Activated CD8-positive, alpha-beta T cell treated with anti-CD3 and anti-CD28 coated beads for 36 hours (primary cell): ENCODE results near the gene PNISR. TPM values are rescaled to one million over a fixed set of nuclear protein-coding genes. Genes with fewer than 3 reads are reported as not detected.

Experiments used
- ATAC-seq: fragments of 200-7000 bp; cut with Tn5 transposase; one replicate; pipeline ENCODE4 v1.10.0; 2021; ENCODE audit warnings: mild to moderate bottlenecking, moderate library complexity
- CTCF ChIA-PET: fragments of 350-600 bp; sonication (Branson Sonifier 250); formaldehyde crosslinking; loops from one replicate; lab custom pipeline; 2021; ENCODE audit warnings: antibody characterized with exemption; lab: Charles Lee
- POLR2A ChIA-PET: fragments of 350-600 bp; sonication (Branson Sonifier 250); formaldehyde crosslinking; loops from one replicate; lab custom pipeline; 2021; ENCODE audit warnings: antibody characterized with exemption; lab: Charles Lee
- DNase-seq: peaks from one replicate; pipeline ENCODE4 v3.0.0-alpha.2; 2020
- H3K27ac Mint-ChIP-seq: one replicate; pipeline ENCODE4 v1.8.0; 2021; ENCODE audit warnings: mild to moderate bottlenecking, mixed read lengths
- H3K27me3 Mint-ChIP-seq: one replicate; pipeline ENCODE4 v1.8.0; 2021; ENCODE audit warnings: mixed read lengths
- H3K36me3 Mint-ChIP-seq: one replicate; pipeline ENCODE4 v1.8.0; 2021; ENCODE audit warnings: low read depth, mixed read lengths
- H3K4me1 Mint-ChIP-seq: one replicate; pipeline ENCODE4 v1.8.0; 2021; ENCODE audit warnings: low read depth, mixed read lengths
- H3K4me3 Mint-ChIP-seq: one replicate; pipeline ENCODE4 v1.8.0; 2021; ENCODE audit warnings: mild to moderate bottlenecking, moderate library complexity, mixed read lengths
- H3K9me3 Mint-ChIP-seq: one replicate; pipeline ENCODE4 v1.8.0; 2021; ENCODE audit warnings: mixed read lengths
- intact Hi-C: fragments of 100-400 bp; cut with micrococcal nuclease; formaldehyde crosslinking; loops from one replicate; pipeline ENCODE4 v1.10.0; 2022
- total RNA-seq, 2 experiments: library from RNA; stranded (reverse); gene quantifications; one replicate each; pipeline ENCODE4 v1.2.3, GENCODE V29; 2021
- TF ChIP-seq, protein P1 (sequence below): fragments of 200-600 bp; IDR thresholded peaks from one replicate; pipeline ENCODE4 v1.8.0; 2022; ENCODE audit warnings: antibody characterized with exemption, mild to moderate bottlenecking

The PNISR gene
- total RNA-seq, 2 experiments from 2014 or later = 121 to 126 TPM

DNA sequence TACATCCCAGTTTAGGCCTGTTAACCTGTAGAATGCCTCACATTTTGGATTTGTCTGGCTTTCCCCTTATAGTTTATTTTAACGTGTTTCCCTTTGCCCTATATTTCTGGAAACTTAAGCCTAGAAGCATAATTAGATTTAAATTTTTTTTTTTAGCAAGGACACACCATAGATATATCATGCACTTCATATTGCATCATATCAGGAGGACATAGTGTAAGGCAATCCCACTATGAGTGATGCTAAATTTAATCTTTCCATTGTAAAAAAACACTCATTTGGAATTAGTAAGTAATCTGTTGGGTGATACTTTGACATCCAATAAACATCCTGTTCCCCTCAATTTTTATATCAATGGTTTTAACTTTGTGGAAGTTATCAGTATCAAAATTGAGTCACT lies 65.3 kb downstream of the PNISR start:
- Mint-ChIP-seq H3K27ac (no peak overlapping the region), H3K27me3 (peaks cover 28% of the 10 kb centered on the region), H3K36me3 (no peaks in the 10 kb centered on the region), H3K4me3 (no peak overlapping the region), H3K4me1 (peaks cover 7% of the 10 kb centered on the region), H3K9me3 (no peaks in the 10 kb centered on the region)
- intact Hi-C loops = no loop called here
- ChIA-PET CTCF (no interaction called here), POLR2A (interaction anchor here (0.7 kb wide), 1 partner anchor 1366 kb away, joined by 3 read pairs; no protein-coding TSS in a partner anchor)
- ATAC-seq (no peak), DNase-seq (no peak)
- TF ChIP-seq, protein P1, sequence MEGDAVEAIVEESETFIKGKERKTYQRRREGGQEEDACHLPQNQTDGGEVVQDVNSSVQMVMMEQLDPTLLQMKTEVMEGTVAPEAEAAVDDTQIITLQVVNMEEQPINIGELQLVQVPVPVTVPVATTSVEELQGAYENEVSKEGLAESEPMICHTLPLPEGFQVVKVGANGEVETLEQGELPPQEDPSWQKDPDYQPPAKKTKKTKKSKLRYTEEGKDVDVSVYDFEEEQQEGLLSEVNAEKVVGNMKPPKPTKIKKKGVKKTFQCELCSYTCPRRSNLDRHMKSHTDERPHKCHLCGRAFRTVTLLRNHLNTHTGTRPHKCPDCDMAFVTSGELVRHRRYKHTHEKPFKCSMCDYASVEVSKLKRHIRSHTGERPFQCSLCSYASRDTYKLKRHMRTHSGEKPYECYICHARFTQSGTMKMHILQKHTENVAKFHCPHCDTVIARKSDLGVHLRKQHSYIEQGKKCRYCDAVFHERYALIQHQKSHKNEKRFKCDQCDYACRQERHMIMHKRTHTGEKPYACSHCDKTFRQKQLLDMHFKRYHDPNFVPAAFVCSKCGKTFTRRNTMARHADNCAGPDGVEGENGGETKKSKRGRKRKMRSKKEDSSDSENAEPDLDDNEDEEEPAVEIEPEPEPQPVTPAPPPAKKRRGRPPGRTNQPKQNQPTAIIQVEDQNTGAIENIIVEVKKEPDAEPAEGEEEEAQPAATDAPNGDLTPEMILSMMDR = no peak

DNA sequence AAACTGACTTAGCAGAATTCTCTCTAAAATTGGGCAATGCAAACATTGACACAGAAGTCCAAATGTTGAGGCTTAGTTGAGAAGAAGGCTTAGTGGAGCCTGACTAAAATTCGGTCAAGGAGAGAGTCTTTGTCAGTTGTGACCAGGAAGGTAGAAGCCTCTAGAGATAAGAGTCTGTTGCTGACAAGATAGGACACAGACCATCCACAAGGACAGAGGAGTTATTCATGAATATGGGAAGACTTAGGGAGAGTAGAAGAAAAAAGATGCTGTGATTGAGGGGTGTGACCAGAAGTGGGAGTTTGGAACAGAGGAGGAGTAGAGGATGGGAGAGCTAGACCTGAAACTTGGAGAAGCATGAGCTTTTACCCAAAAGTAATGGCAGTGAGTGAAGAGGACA lies 68.5 kb downstream of the PNISR start:
- POLR2A ChIA-PET = no interaction called here
- no peak overlapping the region for H3K27ac Mint-ChIP-seq
- ATAC-seq (no peak), DNase-seq (no peak)
- H3K4me3 Mint-ChIP-seq = no peak overlapping the region
- H3K27me3 Mint-ChIP-seq = peaks cover 43% of the 10 kb centered on the region
- intact Hi-C loops = no loop called here
- H3K4me1 Mint-ChIP-seq = no peaks in the 10 kb centered on the region
- CTCF ChIA-PET = no interaction called here
- TF ChIP-seq, protein P1 = no peak
- H3K9me3 Mint-ChIP-seq = no peaks in the 10 kb centered on the region
- H3K36me3 Mint-ChIP-seq = no peaks in the 10 kb centered on the region

DNA sequence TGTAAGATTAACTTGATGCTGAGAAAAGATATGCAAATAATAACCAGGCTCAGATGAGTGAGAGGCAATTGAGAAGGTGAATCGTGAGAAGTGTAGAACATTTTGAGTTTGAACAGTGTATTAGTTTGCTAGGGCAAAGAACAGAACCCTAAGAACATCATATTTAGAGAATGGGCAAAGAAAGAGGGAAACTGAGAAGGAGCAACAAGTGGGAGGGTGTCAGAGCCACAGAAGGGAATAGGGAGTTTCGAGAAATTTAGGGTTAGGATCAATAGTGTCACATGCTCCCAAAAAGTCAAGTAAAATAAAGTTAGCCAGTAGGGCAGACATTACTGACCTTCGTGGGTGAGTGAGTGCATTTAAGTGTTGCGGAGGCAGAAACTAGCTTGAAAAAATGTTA lies 70.1 kb downstream of the PNISR start:
- intact Hi-C loops = no loop called here
- TF ChIP-seq, protein P1 = no peak
- H3K36me3 Mint-ChIP-seq = no peaks in the 10 kb centered on the region
- POLR2A ChIA-PET = no interaction called here
- peaks cover 2% of the 10 kb centered on the region for H3K4me1 Mint-ChIP-seq
- CTCF ChIA-PET = interaction anchor here (1.4 kb wide), 1 partner anchor 12 kb away, joined by 3 read pairs; no protein-coding TSS in a partner anchor
- no peak overlapping the region for H3K4me3 Mint-ChIP-seq
- H3K9me3 Mint-ChIP-seq = no peaks in the 10 kb centered on the region
- peaks cover 52% of the 10 kb centered on the region for H3K27me3 Mint-ChIP-seq
- no peak for ATAC-seq
- no peak for DNase-seq
- no peak overlapping the region for H3K27ac Mint-ChIP-seq

DNA sequence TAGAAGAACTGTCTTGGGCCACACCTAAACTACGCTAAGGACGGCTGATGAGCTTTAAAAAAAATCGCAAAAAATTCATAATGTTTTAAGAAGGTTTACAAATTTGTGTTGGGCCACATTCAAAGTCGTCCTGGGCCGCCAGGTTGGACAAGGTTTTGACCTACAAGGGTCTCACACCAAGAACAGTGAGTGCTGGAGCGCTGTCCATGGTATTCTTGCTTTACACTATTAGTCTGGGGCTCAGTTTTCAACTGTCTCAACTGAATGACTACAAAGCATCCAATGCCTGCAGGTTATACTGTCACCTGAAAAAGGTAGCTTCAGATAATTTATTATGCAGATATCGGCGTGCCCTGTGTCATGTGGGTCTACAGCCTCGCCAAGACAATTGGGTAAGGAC lies 72.0 kb downstream of the PNISR start:
- DNase-seq = no peak
- ChIA-PET POLR2A (no interaction called here), CTCF (interaction anchor here (1.7 kb wide), 1 partner anchor 19 kb away, joined by 4 read pairs; no protein-coding TSS in a partner anchor)
- peaks cover 59% of the 10 kb centered on the region for H3K27me3 Mint-ChIP-seq
- peaks cover 2% of the 10 kb centered on the region for H3K4me1 Mint-ChIP-seq
- H3K36me3 Mint-ChIP-seq = no peaks in the 10 kb centered on the region
- intact Hi-C loops = no loop called here
- no peak overlapping the region for H3K27ac Mint-ChIP-seq
- no peak for ATAC-seq
- no peak overlapping the region for H3K4me3 Mint-ChIP-seq
- TF ChIP-seq, protein P1 = no peak
- H3K9me3 Mint-ChIP-seq = no peaks in the 10 kb centered on the region

DNA sequence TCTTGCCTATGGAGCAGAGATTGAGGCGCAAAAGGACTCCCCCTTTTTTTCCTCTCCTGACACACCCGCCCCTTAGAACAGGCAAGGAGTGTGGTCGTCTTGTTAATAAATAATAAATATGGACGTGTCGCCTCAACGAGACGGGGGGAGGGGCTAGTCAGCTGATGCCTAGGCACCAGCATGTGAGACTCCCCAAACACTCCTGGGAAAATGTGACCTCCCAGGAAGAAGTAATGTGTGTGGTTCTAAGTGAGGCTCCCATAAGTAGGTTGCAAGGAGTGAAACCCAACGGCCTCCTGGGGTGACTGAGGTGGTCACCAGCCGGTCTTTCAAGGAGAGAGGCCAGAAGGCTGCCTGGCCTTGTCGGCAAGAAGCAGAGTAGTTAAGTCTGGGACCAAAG lies 74.5 kb downstream of the PNISR start:
- peaks cover 56% of the 10 kb centered on the region for H3K27me3 Mint-ChIP-seq
- H3K36me3 Mint-ChIP-seq = no peaks in the 10 kb centered on the region
- CTCF ChIA-PET = no interaction called here
- DNase-seq = no peak
- POLR2A ChIA-PET = no interaction called here
- no peak for ATAC-seq
- intact Hi-C loops = no loop called here
- no peaks in the 10 kb centered on the region for H3K9me3 Mint-ChIP-seq
- peaks cover 2% of the 10 kb centered on the region for H3K4me1 Mint-ChIP-seq
- no peak overlapping the region for H3K4me3 Mint-ChIP-seq
- no peak overlapping the region for H3K27ac Mint-ChIP-seq
- TF ChIP-seq, protein P1 = no peak
